HG03196 (cell line): ENCODE results near the gene FKBP15.

Experiments used
- ATAC-seq: cut with Tn5 transposase; IDR thresholded peaks from one replicate; pipeline ENCODE4 v1.9.1; 2021; ENCODE audit not compliant: unreplicated experiment

Gene FKBP15

DNA sequence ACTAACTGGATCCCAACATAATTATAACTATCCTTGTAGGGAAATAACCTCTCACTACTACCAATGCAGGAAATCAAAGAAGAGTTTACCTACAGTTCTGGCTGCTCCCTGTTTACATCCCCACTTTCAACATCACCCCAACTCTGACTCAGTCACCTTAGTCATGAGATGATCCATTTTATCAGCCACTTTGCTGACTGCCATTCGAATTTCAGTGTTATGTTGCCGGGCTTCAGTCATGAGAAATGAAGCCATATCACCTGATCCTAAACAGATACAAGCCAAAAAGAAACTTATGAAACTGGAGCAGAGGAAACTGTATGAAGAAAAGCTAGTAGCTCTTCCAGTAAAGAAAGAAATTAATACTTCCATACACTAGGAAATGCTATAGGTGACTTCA is 36.5 kb downstream of the FKBP15 start:
- ATAC-seq = no peak

DNA sequence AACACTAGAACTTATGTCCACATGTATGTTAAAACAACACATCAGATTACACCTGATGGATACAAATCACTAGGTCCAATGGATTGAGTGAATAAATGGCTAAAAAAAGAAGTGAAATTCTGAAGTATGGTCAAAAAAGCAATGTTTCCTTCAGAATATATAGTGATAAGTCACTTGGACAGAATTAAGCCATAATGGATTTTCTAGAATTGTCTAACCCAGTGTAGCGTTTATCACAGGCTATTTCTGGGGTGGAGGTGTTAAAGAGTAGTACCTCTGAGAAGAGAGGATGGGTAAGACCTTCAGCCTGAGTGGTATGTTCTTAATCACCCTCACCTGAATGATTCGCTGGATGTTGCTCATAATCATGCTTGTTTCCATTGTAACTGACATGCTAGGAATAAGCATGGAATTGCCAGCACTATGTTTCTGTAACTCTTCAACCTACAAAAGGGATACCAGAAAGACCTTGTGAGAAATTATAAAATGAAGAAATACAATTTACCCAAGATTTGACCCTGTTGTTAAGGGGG is 37.1 kb downstream of the FKBP15 start:
- ATAC-seq = no peak

DNA sequence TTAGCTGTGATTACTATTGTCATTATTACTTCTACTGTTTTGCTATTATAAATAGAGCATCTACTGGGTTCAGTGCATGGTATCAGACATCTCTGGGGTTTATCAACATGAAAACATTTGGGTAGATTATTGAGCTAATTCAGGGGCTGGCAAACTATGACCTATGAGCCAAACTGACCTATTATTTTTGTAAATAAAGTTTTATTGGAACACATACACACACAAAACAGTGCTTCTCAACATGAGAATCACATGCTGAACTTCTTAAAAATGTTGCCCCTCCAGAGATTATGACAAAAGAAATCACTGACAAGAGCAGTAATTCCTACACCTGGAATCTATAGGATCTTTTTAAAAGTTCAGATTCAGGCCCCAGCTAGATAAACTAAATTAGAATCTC is 39.9 kb downstream of the FKBP15 start:
- no peak for ATAC-seq

DNA sequence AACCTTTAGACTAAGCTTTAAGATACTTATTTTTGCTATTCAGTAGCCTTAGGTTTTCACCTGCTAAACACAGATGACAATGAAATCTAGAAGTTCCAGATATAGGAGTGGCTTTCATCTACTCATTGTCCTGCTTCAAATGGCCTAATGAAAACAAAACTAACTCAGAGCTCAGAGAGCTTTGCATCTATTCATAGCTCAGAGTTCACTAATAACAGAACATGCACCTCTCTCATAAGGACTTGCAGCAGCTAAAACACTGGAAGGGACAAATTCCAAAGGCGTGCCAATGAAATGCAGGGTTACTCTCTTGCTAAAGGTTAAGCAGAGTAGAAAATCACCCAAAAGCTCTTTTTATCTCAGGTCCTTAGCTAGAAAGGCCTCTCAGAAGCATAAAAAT is 41.2 kb downstream of the FKBP15 start:
- ATAC-seq = no peak

DNA sequence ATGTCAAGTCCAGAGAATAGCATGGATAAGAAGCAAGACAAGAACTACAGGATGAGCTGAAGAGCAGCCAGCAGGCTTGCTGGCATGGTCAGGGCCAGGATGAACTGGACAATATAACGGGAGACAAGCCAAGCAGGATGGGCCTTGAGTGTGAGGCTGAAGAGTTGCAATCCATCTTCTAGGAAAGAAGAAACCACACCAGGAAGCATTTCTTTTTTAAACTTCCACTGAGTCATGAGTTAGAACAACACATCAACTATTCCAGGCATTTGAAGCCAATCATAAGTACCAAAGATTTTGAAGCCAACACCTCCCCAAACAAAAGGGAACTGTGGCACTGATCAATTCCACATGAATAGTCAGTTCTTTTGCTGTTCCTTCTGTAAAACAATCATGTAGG is 43.0 kb downstream of the FKBP15 start:
- no peak for ATAC-seq

DNA sequence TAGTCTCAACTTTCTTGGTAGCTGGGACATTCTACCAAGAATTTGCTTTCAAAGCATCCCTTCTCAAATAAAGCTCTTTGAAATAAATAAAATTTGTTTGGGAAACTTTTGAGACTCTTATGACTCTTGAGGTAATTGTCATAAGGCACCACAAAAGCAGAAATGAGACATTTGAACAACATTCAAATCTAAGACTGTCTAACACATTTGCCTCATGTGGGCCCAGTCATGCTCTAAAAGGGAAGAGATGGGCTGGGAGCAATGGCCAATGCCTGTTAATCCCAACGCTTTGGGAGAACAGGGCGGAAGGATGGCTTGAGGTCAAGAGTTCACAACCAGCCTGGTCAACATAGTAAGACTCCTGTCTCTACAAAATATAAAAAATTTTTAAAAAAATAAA is 43.8 kb downstream of the FKBP15 start:
- no peak for ATAC-seq

DNA sequence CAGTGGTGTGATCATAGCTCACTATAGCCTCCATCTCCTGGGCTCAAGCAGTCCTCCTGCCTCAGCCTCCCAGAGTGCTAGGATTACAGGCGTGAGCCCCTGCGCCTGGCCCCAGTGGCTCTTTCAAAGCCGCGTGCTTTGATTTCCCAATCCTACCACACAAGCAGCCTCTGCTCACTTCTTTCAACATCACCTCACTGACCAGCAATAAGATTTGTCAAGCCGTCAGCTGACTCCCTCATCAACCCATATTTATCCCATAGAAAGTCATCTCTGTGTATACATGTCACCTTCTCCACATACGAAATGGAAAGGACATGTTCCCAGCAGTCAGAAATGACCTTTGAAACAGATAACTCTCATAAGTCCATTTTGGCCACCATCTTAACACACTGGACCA is 44.3 kb downstream of the FKBP15 start:
- ATAC-seq = no peak

DNA sequence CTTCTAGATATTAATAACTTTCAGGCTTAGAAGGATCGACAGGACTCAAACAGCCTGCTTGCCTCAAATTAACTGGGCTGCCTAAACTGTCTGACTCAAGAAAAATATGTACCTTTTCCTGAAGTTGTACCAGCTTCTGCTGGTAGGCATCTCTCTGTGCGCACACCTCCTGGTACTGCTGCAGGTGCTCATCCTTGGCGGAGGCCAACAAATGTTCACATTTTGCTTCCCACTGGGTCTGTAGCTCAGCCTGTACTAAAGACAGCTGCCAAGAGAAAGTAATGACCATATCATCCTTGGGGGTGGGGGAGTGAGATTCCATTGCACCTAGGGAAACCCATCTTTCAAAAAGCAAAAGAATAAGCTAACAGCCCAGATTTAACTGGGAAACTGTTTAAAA is 47.7 kb downstream of the FKBP15 start:
- ATAC-seq = no peak

DNA sequence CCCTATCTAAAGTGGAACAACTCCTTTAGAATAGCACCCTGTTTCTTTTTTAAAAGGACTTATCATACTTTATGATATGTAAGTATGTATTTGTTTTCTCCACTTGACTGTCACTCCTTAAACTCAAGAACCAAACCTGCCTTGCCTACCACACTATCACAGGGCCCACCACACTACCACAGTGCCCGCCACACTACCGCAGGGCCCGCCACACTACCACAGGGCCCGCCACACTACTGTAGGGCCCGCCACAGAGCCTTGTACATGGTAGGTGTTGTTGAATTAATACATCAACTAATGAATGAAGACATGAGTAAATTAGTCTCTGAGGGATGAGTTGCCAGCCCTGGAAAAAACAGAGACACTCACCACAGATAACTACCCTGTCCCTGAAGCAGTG is 52.3 kb downstream of the FKBP15 start:
- ATAC-seq = no peak

DNA sequence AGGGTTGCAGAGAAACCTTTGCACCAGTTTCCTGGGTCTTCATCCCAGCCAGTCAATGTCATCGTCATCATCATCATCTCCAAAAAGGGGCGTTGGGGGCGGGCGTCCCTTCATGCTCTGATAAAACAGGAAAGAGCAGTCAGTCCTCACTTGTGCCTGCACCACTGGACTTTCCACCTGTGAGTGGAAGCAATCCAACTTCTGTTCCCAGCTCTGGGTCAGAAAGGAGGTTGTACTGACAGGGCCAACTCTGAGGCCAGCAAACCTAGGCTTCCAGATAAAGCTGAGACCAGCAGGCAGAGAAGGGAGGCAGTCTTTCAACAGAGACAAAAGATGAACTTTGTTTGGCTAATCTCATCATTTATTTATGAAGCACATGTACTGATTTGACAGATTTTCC is 55.0 kb downstream of the FKBP15 start:
- no peak for ATAC-seq

DNA sequence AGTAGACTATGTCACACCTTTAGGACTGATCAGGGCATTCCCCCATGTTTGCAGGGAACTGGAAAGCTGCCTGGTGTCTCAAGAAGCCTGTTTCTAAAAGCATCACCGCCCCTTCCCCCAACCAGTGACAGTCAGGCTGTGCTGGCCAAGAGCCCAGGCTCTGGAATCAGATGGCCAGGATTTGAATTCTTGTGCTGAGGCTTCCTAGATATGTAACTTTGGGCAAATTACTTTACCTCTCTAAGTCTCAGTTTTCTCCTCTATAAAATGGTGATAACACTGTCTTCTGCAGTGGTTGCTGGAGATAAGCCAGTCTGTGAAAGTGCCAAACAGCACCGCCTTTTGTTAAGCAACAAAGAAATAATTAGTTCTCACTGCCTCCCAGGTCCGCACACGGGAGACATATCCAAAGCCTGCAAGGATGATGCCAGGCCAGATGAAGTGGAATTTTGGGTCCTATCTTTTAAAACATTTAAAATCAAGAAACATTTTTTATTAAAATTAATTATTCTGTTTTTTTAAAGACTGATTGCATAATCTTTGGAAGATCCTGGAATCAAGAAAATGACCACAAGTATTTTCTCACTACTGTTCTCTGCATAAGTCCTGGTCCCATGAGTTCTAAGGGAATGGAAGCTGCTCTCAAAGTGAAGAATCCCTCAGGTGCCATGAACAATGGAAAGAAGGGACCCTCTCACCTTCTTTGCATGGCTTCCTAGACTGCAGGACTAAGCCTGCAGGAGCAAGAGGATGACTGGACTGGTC is 56.4 kb downstream of the FKBP15 start:
- ATAC-seq = no peak

DNA sequence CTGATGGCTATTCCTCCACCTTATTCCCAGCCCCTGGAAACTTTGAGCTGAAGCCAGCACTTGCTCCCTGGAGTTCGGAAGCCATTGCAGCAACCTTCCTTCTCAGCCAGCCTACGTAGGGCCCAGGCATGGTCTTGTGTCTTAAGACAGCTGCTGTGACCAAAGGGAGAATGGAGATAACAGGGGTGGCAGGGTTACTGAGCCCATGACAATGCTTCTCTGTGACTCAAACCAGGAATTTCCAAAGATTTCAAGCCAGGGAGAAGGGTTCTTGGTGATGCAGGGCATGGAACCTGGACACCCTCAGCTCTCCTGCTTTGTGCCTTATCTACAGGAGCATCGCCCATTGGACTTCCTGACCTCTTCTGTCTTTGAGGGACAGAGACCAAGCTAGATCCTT is 58.1 kb downstream of the FKBP15 start:
- no peak for ATAC-seq

DNA sequence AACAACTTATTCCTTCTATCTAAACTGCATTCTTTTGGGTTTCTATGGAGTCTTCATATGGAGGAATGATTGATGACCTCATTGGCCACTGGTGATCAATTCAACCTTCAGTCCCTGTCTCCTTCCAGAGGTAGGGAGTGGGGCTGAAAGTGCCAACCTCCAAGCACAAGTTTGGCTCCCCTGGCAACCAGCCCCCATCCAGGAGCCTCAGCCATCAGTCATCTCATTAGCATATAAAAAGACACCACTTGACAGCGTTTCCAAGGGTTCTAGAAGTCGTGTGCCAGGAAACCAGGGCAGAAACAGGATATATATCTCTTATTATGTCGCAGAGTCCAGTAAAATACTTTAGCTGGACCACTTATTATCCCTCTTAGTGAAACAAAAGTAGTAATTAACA is 60.5 kb downstream of the FKBP15 start:
- ATAC-seq = no peak

DNA sequence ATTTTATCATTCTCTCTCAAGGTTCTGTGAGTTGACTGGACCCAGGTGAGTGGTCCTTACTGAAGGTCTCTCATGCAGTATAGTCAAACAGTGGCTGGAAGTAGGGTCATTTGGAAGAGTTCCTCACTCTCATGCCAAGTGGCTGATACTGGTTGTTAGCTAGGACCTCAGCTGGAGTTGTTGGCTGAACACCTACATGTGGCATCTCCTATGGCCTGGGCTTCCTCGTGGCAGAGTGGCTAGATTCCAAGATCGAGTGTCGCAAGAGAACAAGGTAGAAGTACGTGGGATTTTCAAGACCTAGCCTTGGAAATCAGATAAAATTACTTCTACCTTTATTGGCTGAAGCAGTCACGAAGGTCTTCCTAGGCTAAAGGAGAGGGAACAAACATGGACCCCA is 62.6 kb downstream of the FKBP15 start:
- ATAC-seq = no peak

DNA sequence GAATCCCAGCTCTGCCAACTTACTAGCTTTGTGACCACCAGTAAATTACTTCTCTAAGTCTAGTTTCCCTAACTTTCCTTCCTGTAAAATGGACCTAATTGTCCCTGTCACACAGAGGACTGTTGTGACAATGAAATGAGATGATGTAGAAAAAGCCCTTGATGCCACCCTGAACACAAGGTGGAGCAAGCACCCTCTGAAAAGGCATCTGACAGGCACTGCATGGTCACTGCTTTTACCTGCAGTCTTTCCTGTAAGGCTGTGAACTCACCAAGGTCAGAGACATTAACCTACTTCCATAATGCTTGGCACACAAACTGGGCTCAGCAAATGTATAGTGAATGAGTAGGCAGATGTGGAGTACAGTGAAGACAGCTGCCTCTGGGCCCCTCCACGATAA is 64.2 kb downstream of the FKBP15 start:
- no peak for ATAC-seq

DNA sequence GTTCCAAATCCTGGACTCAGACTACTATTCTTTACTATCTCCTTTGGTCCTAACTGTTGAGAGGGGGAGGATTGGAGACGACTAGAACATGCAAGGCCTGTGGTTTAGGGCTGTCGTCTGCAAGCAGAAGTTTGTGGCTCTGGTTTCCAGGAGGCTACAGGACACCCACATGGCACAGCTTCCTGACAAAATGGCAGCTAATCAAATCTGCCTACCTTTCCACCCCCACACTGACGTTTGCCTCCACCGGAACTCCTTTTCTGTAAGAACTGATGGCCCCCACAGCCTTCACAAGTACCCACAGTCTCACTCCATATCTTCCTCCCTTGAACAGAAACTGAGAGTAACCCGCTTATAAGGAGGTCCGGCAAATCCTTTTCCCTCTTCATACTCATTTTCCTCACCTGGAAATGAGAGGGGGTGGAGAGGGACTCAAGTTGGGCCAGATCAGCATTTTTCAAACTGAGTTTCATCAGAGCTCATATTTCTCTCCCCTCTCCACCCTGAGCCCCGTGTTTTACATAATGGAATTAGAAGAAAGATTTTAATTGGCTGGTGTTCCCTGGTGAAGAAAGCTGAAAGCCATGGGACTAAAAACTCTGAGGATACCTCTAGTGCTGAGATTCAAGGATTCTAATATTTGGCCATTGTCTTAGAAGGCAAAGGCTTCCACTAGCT is 65.0 kb downstream of the FKBP15 start:
- no peak for ATAC-seq

DNA sequence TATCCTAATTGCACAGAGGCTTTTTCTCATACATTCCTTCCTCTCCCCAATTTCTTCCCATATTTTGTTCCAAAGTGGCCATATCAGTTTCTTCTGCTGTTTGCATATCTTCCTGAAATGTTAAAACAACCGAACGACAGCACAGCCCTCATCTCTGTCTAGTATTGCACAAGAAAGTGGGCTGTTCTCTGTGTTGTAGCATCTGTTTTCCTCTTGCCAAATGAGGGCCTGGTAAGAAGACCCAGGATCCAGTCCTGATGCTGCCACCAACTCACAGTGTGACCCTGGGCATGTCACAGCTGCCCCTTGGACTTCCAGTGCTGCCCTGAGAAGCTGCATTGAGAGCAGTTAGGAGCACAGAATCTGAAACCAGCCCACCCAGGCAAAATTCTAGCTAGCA is 66.1 kb downstream of the FKBP15 start:
- no peak for ATAC-seq

DNA sequence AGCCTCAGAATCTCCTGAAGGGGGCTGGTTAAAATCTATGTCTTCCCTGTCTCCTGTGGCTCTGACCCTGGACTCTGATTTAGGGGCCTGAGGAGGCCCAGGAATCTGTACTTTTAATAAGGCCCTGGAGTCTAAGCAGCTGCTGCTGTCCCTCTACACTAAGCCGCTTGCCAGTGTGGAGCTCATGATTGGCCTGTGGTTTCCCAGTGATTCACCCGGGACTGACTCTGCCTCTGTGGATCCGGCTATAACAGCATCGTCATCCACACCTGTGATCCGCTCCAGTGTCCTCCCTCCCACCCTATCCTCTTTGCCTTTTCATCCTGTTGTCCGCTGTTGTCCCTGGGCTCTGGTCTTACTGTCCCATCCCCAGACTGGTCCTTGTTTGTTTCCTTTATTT is 66.6 kb downstream of the FKBP15 start:
- no peak for ATAC-seq

DNA sequence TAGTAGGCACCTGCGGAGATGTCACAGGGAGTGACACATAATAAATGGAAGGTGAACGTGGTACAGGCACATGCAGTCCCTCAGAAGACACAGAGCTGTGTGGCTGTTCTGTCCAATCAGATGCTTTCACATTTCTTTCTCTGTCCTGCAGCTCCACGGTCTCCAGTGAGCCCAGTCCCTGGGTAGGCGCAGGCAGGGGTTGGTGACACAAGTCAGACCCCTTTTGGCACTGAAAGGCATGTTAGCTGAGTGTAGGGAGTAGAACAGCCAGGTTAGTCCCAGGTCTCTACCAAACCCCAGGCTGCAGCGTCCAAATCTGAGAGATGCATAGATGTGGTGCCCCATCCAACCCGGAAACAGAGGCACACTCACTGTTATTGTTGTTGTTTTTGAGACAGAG is 67.5 kb downstream of the FKBP15 start:
- ATAC-seq = no peak

DNA sequence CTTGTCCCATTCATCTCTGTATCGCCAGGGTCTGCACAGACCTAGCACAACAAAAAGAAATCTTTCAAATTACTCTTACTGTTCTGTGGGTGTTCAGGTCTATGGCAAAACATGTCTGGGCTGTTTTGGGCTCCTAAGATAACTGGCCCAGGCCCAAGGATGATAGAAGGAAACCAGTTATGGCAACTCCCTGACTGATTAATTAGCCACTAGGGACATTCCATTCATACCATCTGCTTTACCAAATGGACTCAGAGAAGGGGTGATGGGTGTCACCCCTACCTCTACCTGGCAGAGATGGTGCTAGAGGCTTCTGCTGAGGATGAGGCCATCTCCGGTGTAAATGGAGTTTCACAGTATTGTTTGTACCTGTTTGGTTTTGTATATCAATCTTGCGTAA is 68.4 kb downstream of the FKBP15 start:
- ATAC-seq = no peak

DNA sequence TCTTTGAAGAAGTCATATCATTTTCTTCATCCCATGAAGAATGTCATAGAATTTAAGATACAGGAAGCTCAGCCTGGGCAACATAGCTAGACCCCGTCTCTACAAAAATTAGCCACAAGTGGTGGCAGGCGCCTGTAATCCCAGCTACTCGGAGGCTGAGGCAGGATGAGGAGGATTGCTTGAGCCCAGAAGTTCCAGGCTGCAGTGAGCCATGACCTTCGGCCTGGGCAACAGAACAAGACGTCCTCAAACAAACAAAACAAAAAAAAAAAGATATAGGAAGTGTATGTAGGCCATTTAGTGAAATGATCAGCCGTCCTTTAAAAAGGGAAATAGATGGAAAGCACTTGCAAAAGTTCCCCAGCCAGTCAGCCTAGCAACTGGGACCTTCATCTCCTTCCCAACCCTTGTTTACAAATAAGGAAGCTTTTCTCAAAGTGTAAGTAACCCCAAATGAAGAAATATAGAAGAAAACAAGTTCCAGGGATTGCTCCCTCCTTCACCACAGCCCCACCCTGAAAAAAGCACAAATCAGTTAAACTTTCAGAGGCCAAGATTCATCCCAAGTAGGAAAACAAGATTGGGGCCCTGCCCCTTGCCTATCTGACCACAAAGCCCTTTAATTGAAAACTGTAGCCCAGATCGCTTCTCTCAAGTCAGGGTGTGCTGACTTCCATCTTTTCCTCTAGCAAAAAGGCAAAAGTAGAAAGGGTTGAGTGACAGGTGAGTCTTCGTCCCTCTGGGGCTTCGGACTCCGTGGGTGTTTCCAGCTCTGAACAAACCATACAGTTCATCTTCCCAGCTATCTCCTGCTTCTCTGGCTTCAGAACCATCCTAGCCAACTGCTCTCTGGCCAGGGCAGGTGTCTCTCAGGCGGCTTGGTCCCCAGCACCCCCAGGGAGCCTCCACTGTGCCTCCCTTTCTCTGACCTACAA is 69.1 kb downstream of the FKBP15 start:
- no peak for ATAC-seq
